ENCODE results near the gene LNP1. TPM values are rescaled to one million over a fixed set of nuclear protein-coding genes. Genes with fewer than 3 reads are reported as not detected.
A peak's percentile ranks its signal among the peaks of the same experiment; 100 is the strongest.
"Not testable (repeated sequence)": the region's sequence is repeated elsewhere in the genome, so short reads cannot be mapped to it uniquely, and the experiment has no call there.

The LNP1 gene
- 2.6 TPM for polyA plus RNA-seq (2013, experiment 1 of 2; ENCODE audit: insufficient read length)
- polyA plus RNA-seq (2013, experiment 2 of 2; ENCODE audit: insufficient read length): 2.8 TPM

GRCh38 chr3:100400780-100401673, at the start of gene LNP1, which contains the start of gene TOMM70:
TSS of gene LNP1 (plus strand) at chr3:100401539. CDS start at chr3:100429730, 28,191 bp downstream.
TSS of gene TOMM70 (minus strand) at chr3:100401089. CDS start at chr3:100400949, 140 bp downstream.
- peak; percentile 97 for DNase-seq

GRCh38 chr3:100351770-100352169, 49.6 kb upstream of the LNP1 start:
- DNase-seq: not testable (repeated sequence)

GRCh38 chr3:100352296-100353231, 48.8 kb upstream of the LNP1 start:
- DNase-seq: peak; percentile 31

GRCh38 chr3:100354850-100355249, 46.5 kb upstream of the LNP1 start:
- no peak for DNase-seq

GRCh38 chr3:100358413-100358812, 42.9 kb upstream of the LNP1 start:
- no peak for DNase-seq

- DNase-seq: no peak
Observed at GRCh38 chr3:100359035-100359434, 42.3 kb upstream of the LNP1 start.

GRCh38 chr3:100360757-100361496, 40.4 kb upstream of the LNP1 start:
- DNase-seq: no peak

GRCh38 chr3:100361897-100362296, 39.4 kb upstream of the LNP1 start:
- no peak for DNase-seq

- DNase-seq: no peak
Observed at GRCh38 chr3:100364421-100364820, 36.9 kb upstream of the LNP1 start.

- DNase-seq: no peak
Observed at GRCh38 chr3:100366424-100366823, 34.9 kb upstream of the LNP1 start.

- DNase-seq: no peak
Observed at GRCh38 chr3:100368441-100368840, 32.9 kb upstream of the LNP1 start.

- DNase-seq: no peak
Observed at GRCh38 chr3:100370756-100371155, 30.6 kb upstream of the LNP1 start.

GRCh38 chr3:100374521-100374920, 26.8 kb upstream of the LNP1 start:
- no peak for DNase-seq

GRCh38 chr3:100376301-100376700, 25.0 kb upstream of the LNP1 start:
- no peak for DNase-seq

GRCh38 chr3:100384733-100385525, 16.4 kb upstream of the LNP1 start:
- DNase-seq: peak; percentile 38

GRCh38 chr3:100386437-100387074, 14.8 kb upstream of the LNP1 start:
- no peak for DNase-seq

- no peak for DNase-seq
Observed at GRCh38 chr3:100389025-100389424, 12.3 kb upstream of the LNP1 start.

- no peak for DNase-seq
Observed at GRCh38 chr3:100395679-100396431, 5.5 kb upstream of the LNP1 start.

- DNase-seq: no peak
Observed at GRCh38 chr3:100396967-100397366, 4.4 kb upstream of the LNP1 start.

All from fibroblast of skin of scalp (primary cell).